ENCODE measurements around the gene ROR1. TPM values are rescaled to one million over a fixed set of nuclear protein-coding genes. Genes with fewer than 3 reads are reported as not detected.
A peak's percentile ranks its signal among the peaks of the same experiment; 100 is the strongest.

Gene ROR1
- total RNA-seq, 5 donors from 2014 or later (not counting 1 experiment from before 2014, with no cell fraction given) = 0.15 to 2.0 (median 0.33) TPM; not detected in 1

- Mint-ChIP-seq H3K27ac (no peak overlapping the region), H3K9me3 (no peaks in the 10 kb centered on the region), H3K4me1 (peaks cover 16 to 18% (median 17%) of the 10 kb centered on the region in 3 donors), H3K36me3 (no peaks in the 10 kb centered on the region), H3K4me3 (peak overlapping the region; percentile 21 to 74 (median 55)), H3K27me3 (peaks cover 52 to 56% of the 10 kb centered on the region in 2 donors)
- no peaks in the 10 kb centered on the region for H3K36me3 ChIP-seq (ENCODE audit: control insufficient read depth in 2 of 2, extremely low read depth in 1 of 2, insufficient read depth in 1 of 2, low read length in 1 of 2)
- H3K27me3 ChIP-seq (replicated peaks in 1 of 2; ENCODE audit: control insufficient read depth in 2 of 2, extremely low read depth in 1 of 2, insufficient read depth in 2 of 2, low read length in 1 of 2) = peaks cover 7 to 29% of the 10 kb centered on the region in 2 experiments
- WGBS (ENCODE audit: insufficient coverage) = no CpG with 5 or more reads among the region's 2 CpGs
- POLR2A ChIA-PET = no interaction called here
- no peak overlapping the region for H3K27ac ChIP-seq (ENCODE audit: low read length)
- DNase-seq = no peak
- no peak for ATAC-seq (replicated peaks in 1 of 4)
- CTCF ChIA-PET = no interaction called here
- H3K4me3 ChIP-seq (ENCODE audit: control insufficient read depth in 1 of 2, extremely low read depth in 1 of 2, low read length in 1 of 2) = no peak overlapping the region
- no peaks in the 10 kb centered on the region for H3K9me3 ChIP-seq
- peaks cover 5 to 13% of the 10 kb centered on the region in 2 experiments for H3K4me1 ChIP-seq (ENCODE audit: control insufficient read depth in 1 of 2, extremely low read depth in 1 of 2, insufficient read depth in 2 of 2, low read length in 2 of 2)
Observed at GRCh38 chr1:63772876-63773275, 941 bp upstream of the ROR1 start.

GRCh38 chr1:63773496-63773814, 362 bp upstream of the ROR1 start:
- H3K9me3 Mint-ChIP-seq = no peaks in the 10 kb centered on the region
- H3K4me3 Mint-ChIP-seq = peak overlapping the region; percentile 21 to 74 (median 55)
- 3% methylated on average over 8 of the region's 9 CpGs for WGBS (ENCODE audit: insufficient coverage)
- no peak for DNase-seq
- H3K36me3 Mint-ChIP-seq = no peaks in the 10 kb centered on the region
- H3K36me3 ChIP-seq (ENCODE audit: control insufficient read depth in 2 of 2, extremely low read depth in 1 of 2, insufficient read depth in 1 of 2, low read length in 1 of 2) = no peaks in the 10 kb centered on the region
- H3K4me3 ChIP-seq (ENCODE audit: control insufficient read depth in 1 of 2, extremely low read depth in 1 of 2, low read length in 1 of 2) = peak overlapping the region in 1 of 2 donors; percentile 71
- H3K27ac Mint-ChIP-seq = no peak overlapping the region
- peaks cover 7 to 29% of the 10 kb centered on the region in 2 experiments for H3K27me3 ChIP-seq (replicated peaks in 1 of 2; ENCODE audit: control insufficient read depth in 2 of 2, extremely low read depth in 1 of 2, insufficient read depth in 2 of 2, low read length in 1 of 2)
- CTCF ChIA-PET = interaction anchor here in 1 of 2 donors (0.7 kb wide), 1 partner anchor 440 kb away, joined by 5 read pairs; no protein-coding TSS in a partner anchor
- H3K4me1 ChIP-seq (ENCODE audit: control insufficient read depth in 1 of 2, extremely low read depth in 1 of 2, insufficient read depth in 2 of 2, low read length in 2 of 2) = peaks cover 5 to 13% of the 10 kb centered on the region in 2 experiments
- POLR2A ChIA-PET = no interaction called here
- peaks cover 52 to 57% of the 10 kb centered on the region in 2 donors for H3K27me3 Mint-ChIP-seq
- ATAC-seq (replicated peaks in 1 of 4) = peak in 1 of 4 experiments; percentile 42
- peaks cover 16 to 18% (median 17%) of the 10 kb centered on the region in 3 donors for H3K4me1 Mint-ChIP-seq
- no peaks in the 10 kb centered on the region for H3K9me3 ChIP-seq
- no peak overlapping the region for H3K27ac ChIP-seq (ENCODE audit: low read length)

GRCh38 chr1:63774617-63775417, 1.0 kb downstream of the ROR1 start:
- CTCF ChIA-PET = no interaction called here
- peaks cover 16 to 18% (median 17%) of the 10 kb centered on the region in 3 donors for H3K4me1 Mint-ChIP-seq
- no peaks in the 10 kb centered on the region for H3K36me3 ChIP-seq (ENCODE audit: control insufficient read depth in 2 of 2, extremely low read depth in 1 of 2, insufficient read depth in 1 of 2, low read length in 1 of 2)
- no peaks in the 10 kb centered on the region for H3K9me3 Mint-ChIP-seq
- peaks cover 7 to 29% of the 10 kb centered on the region in 2 experiments for H3K27me3 ChIP-seq (replicated peaks in 1 of 2; ENCODE audit: control insufficient read depth in 2 of 2, extremely low read depth in 1 of 2, insufficient read depth in 2 of 2, low read length in 1 of 2)
- peaks cover 5 to 13% of the 10 kb centered on the region in 2 experiments for H3K4me1 ChIP-seq (ENCODE audit: control insufficient read depth in 1 of 2, extremely low read depth in 1 of 2, insufficient read depth in 2 of 2, low read length in 2 of 2)
- POLR2A ChIA-PET = no interaction called here
- H3K27ac Mint-ChIP-seq = no peak overlapping the region
- peak in 2 of 35 experiments; percentile 3 to 4 for DNase-seq
- no peaks in the 10 kb centered on the region for H3K36me3 Mint-ChIP-seq
- H3K9me3 ChIP-seq = no peaks in the 10 kb centered on the region
- ATAC-seq (replicated peaks in 1 of 4) = peak in 2 of 4 experiments; percentile 16 to 46
- under 1% methylated on average over 63 of the region's 72 CpGs for WGBS (ENCODE audit: insufficient coverage)
- H3K4me3 ChIP-seq (ENCODE audit: control insufficient read depth in 1 of 2, extremely low read depth in 1 of 2, low read length in 1 of 2) = peak overlapping the region in 1 of 2 donors; percentile 83
- no peak overlapping the region for H3K27ac ChIP-seq (ENCODE audit: low read length)
- peak overlapping the region; percentile 61 to 77 (median 75) for H3K4me3 Mint-ChIP-seq
- H3K27me3 Mint-ChIP-seq = peaks cover 59 to 66% of the 10 kb centered on the region in 2 donors

- no peak overlapping the region for H3K27ac Mint-ChIP-seq
- H3K36me3 Mint-ChIP-seq = no peaks in the 10 kb centered on the region
- no peak for ATAC-seq (replicated peaks in 1 of 4)
- H3K4me1 Mint-ChIP-seq = peaks cover 16 to 18% (median 17%) of the 10 kb centered on the region in 3 donors
- peak overlapping the region; percentile 61 to 77 (median 75) for H3K4me3 Mint-ChIP-seq
- H3K9me3 Mint-ChIP-seq = no peaks in the 10 kb centered on the region
- Histone ChIP-seq H3K9me3 (no peaks in the 10 kb centered on the region), H3K27me3 (replicated peaks in 1 of 2; ENCODE audit: control insufficient read depth in 2 of 2, extremely low read depth in 1 of 2, insufficient read depth in 2 of 2, low read length in 1 of 2) (peaks cover 8 to 29% of the 10 kb centered on the region in 2 experiments), H3K36me3 (ENCODE audit: control insufficient read depth in 2 of 2, extremely low read depth in 1 of 2, insufficient read depth in 1 of 2, low read length in 1 of 2) (no peaks in the 10 kb centered on the region), H3K4me1 (ENCODE audit: control insufficient read depth in 1 of 2, extremely low read depth in 1 of 2, insufficient read depth in 2 of 2, low read length in 2 of 2) (peaks cover 5 to 13% of the 10 kb centered on the region in 2 experiments), H3K27ac (ENCODE audit: low read length) (no peak overlapping the region), H3K4me3 (ENCODE audit: control insufficient read depth in 1 of 2, extremely low read depth in 1 of 2, low read length in 1 of 2) (peak overlapping the region in 1 of 2 donors; percentile 83)
- ChIA-PET CTCF (no interaction called here), POLR2A (no interaction called here)
- 37% methylated on average over 2 of the region's 8 CpGs for WGBS (ENCODE audit: insufficient coverage)
- peaks cover 60 to 70% of the 10 kb centered on the region in 2 donors for H3K27me3 Mint-ChIP-seq
- DNase-seq = no peak
Observed at GRCh38 chr1:63775418-63776127, 1.8 kb downstream of the ROR1 start.

- H3K4me3 ChIP-seq (ENCODE audit: control insufficient read depth in 1 of 2, extremely low read depth in 1 of 2, low read length in 1 of 2) = no peak overlapping the region
- no peaks in the 10 kb centered on the region for H3K36me3 ChIP-seq (ENCODE audit: control insufficient read depth in 2 of 2, extremely low read depth in 1 of 2, insufficient read depth in 1 of 2, low read length in 1 of 2)
- DNase-seq (no peak), ATAC-seq (replicated peaks in 1 of 4) (no peak)
- Mint-ChIP-seq H3K4me3 (no peak overlapping the region), H3K27ac (no peak overlapping the region), H3K4me1 (peaks cover 16 to 18% (median 17%) of the 10 kb centered on the region in 3 donors), H3K9me3 (no peaks in the 10 kb centered on the region), H3K36me3 (no peaks in the 10 kb centered on the region), H3K27me3 (peaks cover 58 to 63% of the 10 kb centered on the region in 2 donors)
- peaks cover 5 to 13% of the 10 kb centered on the region in 2 experiments for H3K4me1 ChIP-seq (ENCODE audit: control insufficient read depth in 1 of 2, extremely low read depth in 1 of 2, insufficient read depth in 2 of 2, low read length in 2 of 2)
- WGBS (ENCODE audit: insufficient coverage) = no CpG with 5 or more reads among the region's 2 CpGs
- ChIA-PET CTCF (no interaction called here), POLR2A (no interaction called here)
- no peaks in the 10 kb centered on the region for H3K9me3 ChIP-seq
- peaks cover 10 to 24% of the 10 kb centered on the region in 2 experiments for H3K27me3 ChIP-seq (replicated peaks in 1 of 2; ENCODE audit: control insufficient read depth in 2 of 2, extremely low read depth in 1 of 2, insufficient read depth in 2 of 2, low read length in 1 of 2)
- no peak overlapping the region for H3K27ac ChIP-seq (ENCODE audit: low read length)
Observed at GRCh38 chr1:63777286-63777685, 3.5 kb downstream of the ROR1 start.

- CTCF ChIA-PET = no interaction called here
- ATAC-seq (replicated peaks in 1 of 4) (no peak), DNase-seq (no peak)
- H3K9me3 Mint-ChIP-seq = no peaks in the 10 kb centered on the region
- no peak overlapping the region for H3K4me3 Mint-ChIP-seq
- Histone ChIP-seq H3K27me3 (replicated peaks in 1 of 2; ENCODE audit: control insufficient read depth in 2 of 2, extremely low read depth in 1 of 2, insufficient read depth in 2 of 2, low read length in 1 of 2) (peaks cover 9 to 24% of the 10 kb centered on the region in 2 experiments), H3K36me3 (ENCODE audit: control insufficient read depth in 2 of 2, extremely low read depth in 1 of 2, insufficient read depth in 1 of 2, low read length in 1 of 2) (no peaks in the 10 kb centered on the region), H3K4me1 (ENCODE audit: control insufficient read depth in 1 of 2, extremely low read depth in 1 of 2, insufficient read depth in 2 of 2, low read length in 2 of 2) (peaks cover 5 to 13% of the 10 kb centered on the region in 2 experiments), H3K27ac (ENCODE audit: low read length) (no peak overlapping the region), H3K4me3 (ENCODE audit: control insufficient read depth in 1 of 2, extremely low read depth in 1 of 2, low read length in 1 of 2) (no peak overlapping the region), H3K9me3 (no peaks in the 10 kb centered on the region)
- no CpG with 5 or more reads among the region's 3 CpGs for WGBS (ENCODE audit: insufficient coverage)
- peaks cover 52 to 54% of the 10 kb centered on the region in 2 donors for H3K27me3 Mint-ChIP-seq
- no peaks in the 10 kb centered on the region for H3K36me3 Mint-ChIP-seq
- no peak overlapping the region for H3K27ac Mint-ChIP-seq
- peaks cover 12 to 13% (median 13%) of the 10 kb centered on the region in 3 donors for H3K4me1 Mint-ChIP-seq
- POLR2A ChIA-PET = no interaction called here
Observed at GRCh38 chr1:63777965-63778880, 4.4 kb downstream of the ROR1 start.
